Muscle layer of colon (tissue), 2 donors: ENCODE data around the gene HIPK3.

Experiments used
- H3K27ac ChIP-seq: one replicate; pipeline ENCODE4 v1.7.0; 2013; ENCODE audit warnings: low read depth, mild to moderate bottlenecking, low read length, moderate library complexity
- H3K27me3 ChIP-seq, 2 donors: one replicate each; pipeline ENCODE4 v1.7.0; 2013; ENCODE audit warnings: low read length in 2 of 2, mild to moderate bottlenecking in 2 of 2; ENCODE audit not compliant: insufficient read depth in 2 of 2, control insufficient read depth in 1 of 2
- H3K36me3 ChIP-seq: one replicate; pipeline ENCODE4 v1.7.0; 2013; ENCODE audit warnings: mild to moderate bottlenecking, low read length; ENCODE audit not compliant: insufficient read depth
- H3K4me1 ChIP-seq: one replicate; pipeline ENCODE4 v1.7.0; 2013; ENCODE audit warnings: mild to moderate bottlenecking, low read length; ENCODE audit not compliant: insufficient read depth
- H3K4me3 ChIP-seq, 2 donors: one replicate each; pipeline ENCODE4 v1.7.0; 2013; ENCODE audit warnings: low read length in 2 of 2, low read depth in 1 of 2, mild to moderate bottlenecking in 1 of 2, moderate library complexity in 1 of 2
- H3K9ac ChIP-seq: one replicate; pipeline ENCODE4 v1.7.0; 2013; ENCODE audit warnings: low read length
- H3K9me3 ChIP-seq: one replicate; pipeline ENCODE4 v1.7.0; 2013; ENCODE audit warnings: mild to moderate bottlenecking, low read length
- donor health status: abdominal sarcoma.
- donor health status: Adenocarcinoma of cecum.

HIPK3 gene

DNA sequence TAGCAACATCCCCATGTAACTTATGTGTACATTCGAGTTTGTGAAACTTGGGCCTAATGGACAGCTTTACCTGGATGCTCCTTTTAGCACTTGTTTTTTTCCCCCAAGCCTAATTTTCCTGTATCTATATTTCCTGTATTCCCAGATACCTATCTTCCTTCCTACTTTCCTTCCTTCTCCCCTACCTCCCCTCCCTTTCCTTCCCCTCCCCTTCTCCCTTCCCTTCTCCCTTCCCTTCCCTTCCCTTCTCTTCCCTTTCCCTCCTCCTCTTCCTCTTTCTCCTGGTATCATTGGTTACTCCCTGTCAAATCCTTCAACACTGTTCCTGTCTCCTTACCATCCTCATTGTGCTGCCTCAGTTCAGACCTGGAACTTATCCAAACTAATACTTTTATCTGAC lies 111.8 kb downstream of the HIPK3 start:
- no peak overlapping the region for H3K4me3 ChIP-seq
- no peak overlapping the region for H3K27ac ChIP-seq
- H3K27me3 ChIP-seq: peaks cover 0 to 3% of the 10 kb centered on the region in 2 donors
- H3K4me1 ChIP-seq: no peaks in the 10 kb centered on the region
- no peak overlapping the region for H3K9ac ChIP-seq
- no peaks in the 10 kb centered on the region for H3K9me3 ChIP-seq
- no peaks in the 10 kb centered on the region for H3K36me3 ChIP-seq

DNA sequence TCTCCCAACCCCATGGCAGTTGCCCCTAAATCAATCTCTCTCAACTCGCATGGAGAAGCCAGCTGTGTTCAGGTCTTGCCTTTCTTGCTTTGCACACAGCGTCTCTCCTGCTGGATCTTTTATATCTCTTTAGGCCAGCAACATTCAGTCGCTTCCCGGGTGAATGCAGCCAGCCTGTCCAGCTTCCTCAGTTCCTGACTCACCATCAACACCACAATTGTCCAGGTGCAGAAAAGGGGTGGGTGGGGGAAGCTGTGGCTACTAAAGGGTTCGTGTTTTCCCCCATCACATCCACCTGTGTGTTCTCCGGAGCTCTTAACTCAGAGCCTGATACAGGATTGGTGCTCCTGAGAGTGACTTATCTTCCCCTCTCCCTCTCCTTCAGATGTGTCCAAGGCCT lies 116.5 kb downstream of the HIPK3 start:
- Histone ChIP-seq H3K4me1 (peaks cover 4% of the 10 kb centered on the region), H3K4me3 (no peak overlapping the region), H3K27ac (no peak overlapping the region), H3K9ac (no peak overlapping the region), H3K36me3 (no peaks in the 10 kb centered on the region), H3K27me3 (peaks cover 17 to 29% of the 10 kb centered on the region in 2 donors), H3K9me3 (no peaks in the 10 kb centered on the region)

DNA sequence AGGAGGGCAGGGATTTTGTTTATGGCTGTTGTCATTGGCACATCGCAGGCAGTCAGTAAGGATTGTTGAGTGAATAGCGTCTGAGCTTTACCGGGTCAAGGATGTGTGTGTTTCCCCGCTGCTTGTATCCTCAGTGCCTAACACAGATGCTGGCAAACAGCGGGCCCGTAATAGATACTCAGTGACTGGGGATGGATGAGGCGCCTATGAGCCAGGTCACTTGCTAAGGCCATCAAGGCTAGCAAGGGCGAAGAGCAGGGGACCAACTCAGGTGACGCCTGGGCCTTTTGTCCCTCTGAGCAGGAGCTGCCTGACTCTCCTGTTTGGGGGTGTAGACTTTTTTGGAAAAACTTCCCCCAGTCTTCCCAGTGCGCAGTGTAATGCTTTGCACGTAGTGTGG lies 118.1 kb downstream of the HIPK3 start:
- Histone ChIP-seq H3K4me1 (peaks cover 4% of the 10 kb centered on the region), H3K4me3 (peak overlapping the region in 1 of 2 donors; percentile 33), H3K9me3 (no peaks in the 10 kb centered on the region), H3K27me3 (peaks cover 17 to 32% of the 10 kb centered on the region in 2 donors), H3K27ac (no peak overlapping the region), H3K36me3 (no peaks in the 10 kb centered on the region), H3K9ac (no peak overlapping the region)

DNA sequence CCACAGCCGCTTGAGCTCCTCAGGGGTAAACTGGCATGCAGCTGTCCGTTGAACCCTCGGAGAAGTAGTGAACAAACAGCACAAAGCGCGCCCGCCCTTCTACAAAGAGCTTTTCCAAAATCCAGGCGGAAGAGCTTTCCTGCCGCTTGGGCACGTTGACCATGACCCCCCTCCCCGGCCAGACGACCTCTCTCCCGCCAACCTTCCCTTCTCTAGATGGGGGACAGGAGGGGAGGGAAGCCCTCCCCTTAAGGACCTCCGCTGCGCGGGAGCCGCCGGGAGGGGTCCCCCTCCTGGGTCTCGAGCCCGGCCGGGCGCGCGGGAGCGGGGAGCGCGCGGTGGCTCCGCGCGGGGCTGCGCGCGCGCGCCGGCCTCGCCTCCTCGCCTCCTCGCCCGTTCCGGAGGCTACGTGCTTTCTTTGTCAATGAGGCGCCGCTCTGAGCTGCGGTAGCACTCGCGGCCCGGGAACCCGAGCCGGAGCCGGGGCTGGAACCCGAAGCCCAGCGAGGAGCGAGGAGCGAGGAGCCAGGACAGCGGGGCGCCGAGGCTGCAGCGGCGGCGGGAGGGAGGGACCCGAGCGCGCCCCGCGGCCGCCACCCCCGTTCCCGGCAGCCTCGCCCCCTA lies 118.6 kb downstream of the HIPK3 start, which contains the start of gene KIAA1549L:
TSS of gene KIAA1549L (plus strand) at position 421 of the 624 bp plus-strand sequence.
- Histone ChIP-seq H3K4me3 (peak within 1 kb of the TSS; percentile 33 to 38), H3K27me3 (peaks cover 17 to 32% of the 10 kb centered on the region in 2 donors), H3K4me1 (peaks cover 4% of the 10 kb centered on the region), H3K9ac (no peak within 1 kb of the TSS), H3K36me3 (no peaks in the 10 kb centered on the region), H3K27ac (no peak within 1 kb of the TSS), H3K9me3 (no peaks in the 10 kb centered on the region)

DNA sequence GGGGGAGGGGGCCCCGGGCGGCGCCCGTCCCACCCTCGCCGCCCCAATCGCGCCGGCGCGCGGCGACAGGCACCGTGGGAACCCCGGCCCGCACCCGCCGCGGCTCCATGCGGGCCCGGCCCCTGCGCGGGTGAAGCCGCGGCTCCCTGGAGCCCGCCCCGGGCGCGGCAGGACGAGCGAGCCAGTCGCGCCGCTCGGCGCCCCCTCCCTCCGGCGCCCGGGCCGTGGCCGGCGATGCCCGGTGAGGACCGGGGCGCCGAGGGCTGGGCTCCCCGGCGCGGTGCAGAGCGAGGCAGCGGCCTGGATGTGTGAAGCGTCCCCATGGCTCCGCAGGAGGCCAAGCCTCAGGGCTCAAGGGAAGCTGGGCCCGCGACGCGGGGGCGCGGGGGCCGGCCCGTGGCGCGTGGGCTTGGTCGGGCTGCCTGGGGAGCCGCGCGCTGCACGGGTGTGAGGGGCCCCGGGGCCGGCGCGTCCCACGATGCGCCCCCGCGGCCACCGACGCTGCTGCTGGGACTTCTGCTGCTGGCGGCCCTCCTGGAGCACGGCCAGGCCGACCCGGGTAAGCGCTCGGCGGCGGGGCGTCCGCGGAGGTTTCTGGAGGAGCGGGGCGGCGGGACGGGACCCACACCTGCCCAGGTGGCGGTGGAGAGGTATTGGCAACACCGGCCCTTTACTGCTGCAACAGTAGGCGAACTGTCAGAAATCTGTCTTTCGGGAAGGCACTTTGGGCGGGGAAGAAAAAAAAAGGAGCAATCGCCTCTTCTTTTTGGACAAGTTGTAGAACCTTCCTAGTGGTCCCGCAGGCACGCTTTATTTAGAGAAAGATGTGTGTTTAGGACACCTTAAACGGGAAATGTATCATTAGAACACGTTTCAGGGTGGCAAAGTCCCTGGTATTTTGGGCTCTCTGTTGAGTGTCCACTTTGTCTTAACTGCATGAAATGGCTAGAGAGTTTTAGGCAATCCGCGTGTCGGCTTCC lies 119.4 kb downstream of the HIPK3 start:
- peaks cover 17 to 32% of the 10 kb centered on the region in 2 donors for H3K27me3 ChIP-seq
- H3K9ac ChIP-seq: no peak overlapping the region
- no peaks in the 10 kb centered on the region for H3K9me3 ChIP-seq
- no peaks in the 10 kb centered on the region for H3K36me3 ChIP-seq
- H3K4me3 ChIP-seq: peak overlapping the region in 1 of 2 donors; percentile 38
- no peak overlapping the region for H3K27ac ChIP-seq
- peaks cover 4% of the 10 kb centered on the region for H3K4me1 ChIP-seq

DNA sequence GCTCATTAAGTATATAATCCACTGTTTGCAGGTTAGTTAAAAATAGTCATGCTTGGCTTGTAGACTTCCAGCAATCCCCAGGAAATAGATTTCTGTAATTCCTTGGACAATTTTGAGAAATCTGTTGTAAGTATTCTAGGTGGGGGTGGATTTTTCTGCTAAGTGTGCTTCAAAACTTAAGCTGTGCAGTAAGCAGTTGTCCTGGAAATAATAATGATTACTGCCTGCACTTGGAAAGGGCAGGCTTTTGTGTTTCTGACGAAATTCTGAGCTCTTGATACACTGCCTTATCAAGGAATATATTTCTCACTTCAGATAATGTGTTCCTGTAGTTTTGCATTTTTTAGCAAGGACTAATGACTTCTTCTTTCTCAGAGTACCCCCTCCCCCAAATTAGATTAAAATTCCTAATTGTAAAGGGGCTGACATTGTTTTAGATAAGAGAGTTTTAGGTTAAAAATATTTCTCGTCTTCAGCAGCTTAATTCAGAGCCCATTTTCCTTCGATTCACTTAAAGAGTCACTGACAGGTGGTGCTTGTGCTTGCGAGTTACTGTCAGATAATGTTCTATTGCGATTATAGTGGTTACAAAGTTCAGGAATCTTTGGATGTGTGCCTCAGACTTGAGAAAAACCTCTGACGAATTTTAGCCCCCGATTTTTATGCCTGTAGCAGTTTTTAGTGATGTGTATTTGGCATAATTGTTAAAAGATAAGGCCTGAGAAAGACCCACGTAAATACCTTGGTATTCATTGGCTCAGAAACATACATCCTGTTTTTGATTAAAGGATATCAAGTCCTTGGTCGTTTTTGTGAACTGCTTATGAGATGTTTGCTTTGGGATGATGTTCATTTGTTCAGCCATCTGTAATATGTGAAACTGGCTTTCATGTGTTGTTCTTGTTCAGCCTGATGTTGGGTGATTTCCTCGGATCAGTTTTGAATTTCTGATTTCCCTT lies 120.5 kb downstream of the HIPK3 start:
- Histone ChIP-seq H3K27ac (no peak overlapping the region), H3K9me3 (no peaks in the 10 kb centered on the region), H3K9ac (no peak overlapping the region), H3K4me1 (peaks cover 4% of the 10 kb centered on the region), H3K27me3 (peaks cover 17 to 32% of the 10 kb centered on the region in 2 donors), H3K36me3 (no peaks in the 10 kb centered on the region), H3K4me3 (no peak overlapping the region)

DNA sequence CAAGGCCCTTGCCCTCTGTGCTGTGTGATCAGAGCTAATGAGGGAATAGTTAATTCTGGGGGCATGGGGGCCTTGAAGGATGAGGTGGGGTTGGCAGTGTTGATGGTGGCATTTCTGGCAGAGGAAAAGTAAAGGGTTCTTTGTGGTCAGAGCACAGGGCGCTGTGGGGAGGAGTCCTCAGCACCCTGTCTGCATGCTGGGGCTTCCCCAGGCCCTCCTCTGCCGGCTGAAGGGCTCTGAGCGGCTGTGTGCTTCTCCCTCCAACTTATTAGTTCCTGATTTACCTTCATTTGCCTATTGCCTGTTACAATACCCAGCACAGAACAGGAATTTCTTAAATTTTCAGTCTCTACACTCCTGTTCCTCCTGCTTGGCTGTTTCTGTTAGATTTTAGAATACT lies 122.8 kb downstream of the HIPK3 start:
- no peaks in the 10 kb centered on the region for H3K9me3 ChIP-seq
- peaks cover 4% of the 10 kb centered on the region for H3K4me1 ChIP-seq
- H3K36me3 ChIP-seq: no peaks in the 10 kb centered on the region
- H3K27me3 ChIP-seq: peaks cover 12 to 20% of the 10 kb centered on the region in 2 donors
- no peak overlapping the region for H3K4me3 ChIP-seq
- H3K27ac ChIP-seq: no peak overlapping the region
- H3K9ac ChIP-seq: no peak overlapping the region

DNA sequence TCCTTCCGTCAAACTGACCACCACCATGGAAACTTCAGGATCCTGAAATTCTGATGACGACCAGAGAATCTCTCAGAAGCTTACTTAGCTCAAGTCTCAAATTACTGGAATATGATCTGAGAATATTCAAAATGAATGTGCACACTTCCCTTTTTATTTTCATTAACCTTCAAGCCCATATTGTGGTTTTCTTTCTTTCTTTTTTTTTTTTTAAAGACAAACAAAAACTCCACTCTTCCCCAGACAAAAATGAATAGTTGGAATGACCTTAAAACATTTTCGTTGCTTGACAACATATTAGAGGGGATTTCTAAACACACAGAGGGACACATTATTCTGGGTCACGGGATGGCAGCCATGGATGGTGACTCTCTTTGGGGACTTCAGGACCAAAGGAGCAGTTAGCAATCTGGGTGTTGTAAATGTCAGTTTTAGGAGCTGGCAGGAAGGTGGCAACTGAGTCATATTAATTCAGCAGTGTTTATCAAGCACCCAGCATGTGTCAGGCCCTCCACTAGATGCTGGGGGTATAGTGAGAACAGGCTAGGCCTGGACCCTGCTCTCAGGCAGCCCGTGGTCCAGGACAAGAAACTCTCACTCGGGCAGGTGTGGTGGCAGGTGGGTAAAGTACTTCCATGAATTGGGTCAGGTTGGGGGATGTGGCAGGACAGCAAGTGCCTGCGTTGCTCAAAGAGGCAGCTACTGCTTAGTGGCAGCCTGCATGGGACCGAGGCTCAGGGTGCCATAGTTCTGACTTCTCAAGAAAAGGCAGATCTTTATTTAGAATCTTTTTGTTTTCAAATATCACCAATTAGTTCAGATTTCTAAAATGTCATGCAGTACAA lies 126.1 kb downstream of the HIPK3 start:
- Histone ChIP-seq H3K27me3 (peaks cover 0 to 6% of the 10 kb centered on the region in 2 donors), H3K9ac (no peak overlapping the region), H3K36me3 (no peaks in the 10 kb centered on the region), H3K4me1 (no peaks in the 10 kb centered on the region), H3K4me3 (no peak overlapping the region), H3K9me3 (no peaks in the 10 kb centered on the region), H3K27ac (no peak overlapping the region)

DNA sequence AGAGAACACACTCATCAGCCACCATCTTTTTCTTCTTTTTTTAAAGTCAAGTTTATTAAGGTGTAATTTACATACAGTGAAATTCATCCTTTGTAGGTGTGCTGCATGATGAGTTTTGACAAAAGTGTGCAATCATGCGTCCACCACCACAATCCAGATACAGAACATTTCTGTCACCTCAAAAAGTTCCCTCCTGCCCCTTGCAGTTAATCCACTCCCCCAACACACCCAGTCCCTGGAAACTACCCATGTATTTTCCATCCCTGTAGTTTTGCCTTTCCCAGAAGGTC lies 126.7 kb downstream of the HIPK3 start:
- Histone ChIP-seq H3K4me1 (no peaks in the 10 kb centered on the region), H3K9me3 (no peaks in the 10 kb centered on the region), H3K27ac (no peak overlapping the region), H3K9ac (no peak overlapping the region), H3K27me3 (peaks cover 0 to 1% of the 10 kb centered on the region in 2 donors), H3K36me3 (no peaks in the 10 kb centered on the region), H3K4me3 (no peak overlapping the region)

DNA sequence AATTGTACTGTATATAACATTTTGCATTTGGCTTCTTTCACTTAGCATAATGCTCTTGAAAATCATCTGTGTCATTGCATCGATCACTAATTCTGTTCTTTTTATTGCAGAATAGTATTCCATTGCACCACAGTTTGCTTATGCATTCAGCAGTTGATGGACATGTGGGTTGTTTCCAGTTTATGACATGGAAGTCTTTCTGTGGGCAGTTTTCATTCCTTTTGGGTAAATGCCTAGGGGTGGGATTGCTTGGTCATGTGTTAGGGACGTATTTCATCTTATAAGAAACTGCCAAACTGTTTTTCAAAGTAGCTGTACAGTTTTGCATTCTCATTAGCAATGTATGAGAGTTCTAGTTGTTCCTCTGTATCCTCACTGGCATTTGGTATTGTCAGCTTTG lies 127.0 kb downstream of the HIPK3 start:
- Histone ChIP-seq H3K27me3 (no peaks in the 10 kb centered on the region), H3K9me3 (no peaks in the 10 kb centered on the region), H3K4me1 (no peaks in the 10 kb centered on the region), H3K36me3 (no peaks in the 10 kb centered on the region), H3K27ac (no peak overlapping the region), H3K9ac (no peak overlapping the region), H3K4me3 (no peak overlapping the region)
